ENCODE results near the gene SCAF8. TPM values are rescaled to one million over a fixed set of nuclear protein-coding genes. Genes with fewer than 3 reads are reported as not detected.

Gene SCAF8
- polyA plus RNA-seq, 1 of the 3 experiments (the other 2 are of a cell fraction): 11.0 TPM

- CTCF ChIA-PET: interaction anchor here (1.4 kb wide), 1 partner anchor 92 kb away, joined by 3 read pairs; no protein-coding TSS in a partner anchor
- no peak for DNase-seq
- Histone ChIP-seq H3K9ac (no peak overlapping the region), H3K4me1 (ENCODE audit: control insufficient read depth in 1 of 2, insufficient read depth in 2 of 2, low read depth in 1 of 2, low read length in 1 of 2) (peaks cover 15 to 18% of the 10 kb centered on the region in 2 experiments), H3K27ac (ENCODE audit: low read depth in 2 of 2, low read length in 1 of 2) (peak overlapping the region; percentile 71 to 91), H3F3A (replicated peaks; ENCODE audit: insufficient read depth) (peaks cover 21% of the 10 kb centered on the region), H3K4me2 (peak overlapping the region; percentile 37; the same call in 1 of the 2 replicates), H3K79me2 (ENCODE audit: insufficient read depth) (peaks cover 100% of the 10 kb centered on the region), H3K27me3 (ENCODE audit: insufficient read depth) (no peaks in the 10 kb centered on the region), H4K20me1 (ENCODE audit: insufficient read depth) (peaks cover 99% of the 10 kb centered on the region), H3K4me3 (ENCODE audit: low read depth in 2 of 2, low read length in 1 of 2) (peak overlapping the region in 1 of 2 experiments; percentile 9; a peak in 1 of 4 replicates), H3K9me2 (no peaks in the 10 kb centered on the region), H2AFZ (ENCODE audit: low read depth) (no peak overlapping the region), H3K36me3 (replicated peaks in 1 of 2; ENCODE audit: control insufficient read depth in 1 of 2, insufficient read depth in 2 of 2, low read length in 1 of 2) (peaks cover 0 to 3% of the 10 kb centered on the region in 2 experiments), H3K9me3 (no peaks in the 10 kb centered on the region)
- WGBS (ENCODE audit: low lambda C conversion rate): 79% methylated on average over 3 of the region's 3 CpGs
- POLR2A ChIA-PET: no interaction called here
- TF ChIP-seq EP300 (IDR thresholded peaks at IDR 0.05; ENCODE audit: borderline replicate concordance in 1 of 2, low read depth in 1 of 2, low read length in 1 of 2) (no peak), MXI1 (IDR thresholded peaks at IDR 0.05; ENCODE audit: low read depth, low read length) (no peak), NFIC (IDR thresholded peaks at IDR 0.05; ENCODE audit: borderline replicate concordance) (peak; percentile 60; the same call in 1 of the 2 replicates), YY1 (IDR thresholded peaks at IDR 0.05; ENCODE audit: low read depth) (no peak), RXRA (IDR thresholded peaks at IDR 0.05; ENCODE audit: borderline replicate concordance, low read depth) (no peak), USF1 (IDR thresholded peaks at IDR 0.05; ENCODE audit: borderline replicate concordance, low read depth) (no peak), TAF1 (IDR thresholded peaks at IDR 0.05; ENCODE audit: borderline replicate concordance, low read depth, low read length) (no peak), MAX (IDR thresholded peaks at IDR 0.05; ENCODE audit: low read depth) (no peak)
Observed at GRCh38 chr6:154767003-154767723, 33.9 kb downstream of the SCAF8 start.

GRCh38 chr6:154768280-154768679 lies 35.1 kb downstream of the SCAF8 start:
- CTCF ChIA-PET: interaction anchor here (1.4 kb wide), 1 partner anchor 94 kb away, joined by 3 read pairs; no protein-coding TSS in a partner anchor
- Histone ChIP-seq H3F3A (replicated peaks; ENCODE audit: insufficient read depth) (peaks cover 21% of the 10 kb centered on the region), H3K9me2 (no peaks in the 10 kb centered on the region), H4K20me1 (ENCODE audit: insufficient read depth) (peaks cover 99% of the 10 kb centered on the region), H3K79me2 (ENCODE audit: insufficient read depth) (peaks cover 100% of the 10 kb centered on the region), H3K9ac (no peak overlapping the region), H2AFZ (ENCODE audit: low read depth) (no peak overlapping the region), H3K4me1 (ENCODE audit: control insufficient read depth in 1 of 2, insufficient read depth in 2 of 2, low read depth in 1 of 2, low read length in 1 of 2) (peaks cover 15 to 18% of the 10 kb centered on the region in 2 experiments), H3K36me3 (replicated peaks in 1 of 2; ENCODE audit: control insufficient read depth in 1 of 2, insufficient read depth in 2 of 2, low read length in 1 of 2) (no peaks in the 10 kb centered on the region), H3K4me3 (ENCODE audit: low read depth in 2 of 2, low read length in 1 of 2) (no peak overlapping the region), H3K4me2 (no peak overlapping the region), H3K27ac (ENCODE audit: low read depth in 2 of 2, low read length in 1 of 2) (peak overlapping the region in 1 of 2 experiments; percentile 91; a peak in 2 of 4 replicates), H3K9me3 (no peaks in the 10 kb centered on the region), H3K27me3 (ENCODE audit: insufficient read depth) (no peaks in the 10 kb centered on the region)
- TF ChIP-seq RCOR1 (IDR thresholded peaks at IDR 0.05; ENCODE audit: low read length): no peak
- no peak for DNase-seq
- POLR2A ChIA-PET: no interaction called here
- 89% methylated on average over 3 of the region's 3 CpGs for WGBS (ENCODE audit: low lambda C conversion rate)

- Histone ChIP-seq H3K79me2 (ENCODE audit: insufficient read depth) (peaks cover 100% of the 10 kb centered on the region), H3K27ac (ENCODE audit: low read depth in 2 of 2, low read length in 1 of 2) (no peak overlapping the region), H3K36me3 (replicated peaks in 1 of 2; ENCODE audit: control insufficient read depth in 1 of 2, insufficient read depth in 2 of 2, low read length in 1 of 2) (peaks cover 14 to 35% of the 10 kb centered on the region in 2 experiments), H3K4me3 (ENCODE audit: low read depth in 2 of 2, low read length in 1 of 2) (no peak overlapping the region), H3K9me2 (no peaks in the 10 kb centered on the region), H3K4me1 (ENCODE audit: control insufficient read depth in 1 of 2, insufficient read depth in 2 of 2, low read depth in 1 of 2, low read length in 1 of 2) (no peaks in the 10 kb centered on the region; a peak in 1 of 4 replicates), H3K9me3 (no peaks in the 10 kb centered on the region), H3K4me2 (no peak overlapping the region), H2AFZ (ENCODE audit: low read depth) (no peak overlapping the region), H3K9ac (no peak overlapping the region), H4K20me1 (ENCODE audit: insufficient read depth) (peaks cover 80% of the 10 kb centered on the region), H3F3A (replicated peaks; ENCODE audit: insufficient read depth) (peaks cover 2% of the 10 kb centered on the region), H3K27me3 (ENCODE audit: insufficient read depth) (no peaks in the 10 kb centered on the region)
- DNase-seq: no peak
- WGBS (ENCODE audit: low lambda C conversion rate): 100% methylated on average over 4 of the region's 4 CpGs
- ChIA-PET POLR2A (no interaction called here), CTCF (no interaction called here)
- TF ChIP-seq SMC3 (IDR thresholded peaks at IDR 0.05; ENCODE audit: low read depth, low read length): no peak
- no peak for TF ChIP-seq GABPA (IDR thresholded peaks at IDR 0.05; ENCODE audit: low read depth)
- no peak for TF ChIP-seq RXRA (IDR thresholded peaks at IDR 0.05; ENCODE audit: borderline replicate concordance, low read depth)
- TF ChIP-seq RCOR1 (IDR thresholded peaks at IDR 0.05; ENCODE audit: low read length): no peak
- no peak for TF ChIP-seq MXI1 (IDR thresholded peaks at IDR 0.05; ENCODE audit: low read depth, low read length)
- no peak for TF ChIP-seq USF2 (IDR thresholded peaks at IDR 0.05; ENCODE audit: borderline replicate concordance, low read depth, low read length)
- no peak for TF ChIP-seq RFX5 (IDR thresholded peaks at IDR 0.05; ENCODE audit: low read length)
- no peak for TF ChIP-seq MAX (IDR thresholded peaks at IDR 0.05; ENCODE audit: low read depth)
- TF ChIP-seq FOXM1 (IDR thresholded peaks at IDR 0.05; ENCODE audit: low read depth): no peak
- TF ChIP-seq JUND (IDR thresholded peaks at IDR 0.05): no peak
- TF ChIP-seq ELF1 (IDR thresholded peaks at IDR 0.05): no peak
- TF ChIP-seq POLR2AphosphoS5 (IDR thresholded peaks at IDR 0.05; ENCODE audit: low read depth, low read length): no peak
- no peak for TF ChIP-seq FOSL2 (IDR thresholded peaks at IDR 0.05; ENCODE audit: borderline replicate concordance, low read depth)
- no peak for TF ChIP-seq TCF12 (IDR thresholded peaks at IDR 0.05)
- no peak for TF ChIP-seq FOXJ3 (CRISPR knock-in tag; IDR thresholded peaks at IDR 0.05)
- TF ChIP-seq EP300 (IDR thresholded peaks at IDR 0.05; ENCODE audit: borderline replicate concordance in 1 of 2, low read depth in 1 of 2, low read length in 1 of 2): no peak
Observed at GRCh38 chr6:154773610-154774089, 40.4 kb downstream of the SCAF8 start.

All from SK-N-SH (cell line).